Measurements from ENCODE around the gene CEP20.

The CEP20 gene

DNA sequence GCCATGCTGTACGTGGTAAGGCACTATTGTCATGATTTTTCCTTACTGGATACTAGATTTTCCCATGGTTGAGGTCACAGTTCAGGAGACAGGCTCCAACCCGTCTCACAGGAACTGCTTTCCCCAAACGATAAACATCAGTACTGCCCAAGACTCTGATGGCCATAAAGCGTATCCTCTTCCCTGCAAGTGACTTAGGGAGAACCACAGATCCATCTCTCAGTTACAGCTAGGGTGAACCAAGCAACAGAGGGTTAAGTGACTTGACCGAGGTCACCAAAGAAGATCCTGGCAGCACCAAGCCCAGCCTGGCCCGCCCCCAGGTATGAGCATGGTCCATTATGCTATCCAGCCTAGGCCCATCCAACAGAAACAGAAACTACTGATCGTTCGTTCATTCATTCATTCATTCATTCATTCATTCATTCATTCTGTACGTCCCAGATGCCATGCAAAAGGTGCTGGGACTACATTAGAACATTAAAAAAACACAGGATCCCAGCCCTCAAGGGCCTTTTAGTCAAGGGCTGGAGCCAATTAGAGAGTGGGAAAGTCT is 62.6 kb downstream of the CEP20 start:
- DNase-seq (ENCODE audit: low read depth), result no peak
- no peak overlapping the region for H3K4me3 ChIP-seq (ENCODE audit: low read depth, low read length)
- TF ChIP-seq CTCF (IDR thresholded peaks at IDR 0.05; ENCODE audit: insufficient read depth, low read depth, low read length, missing control alignments), result no peak

DNA sequence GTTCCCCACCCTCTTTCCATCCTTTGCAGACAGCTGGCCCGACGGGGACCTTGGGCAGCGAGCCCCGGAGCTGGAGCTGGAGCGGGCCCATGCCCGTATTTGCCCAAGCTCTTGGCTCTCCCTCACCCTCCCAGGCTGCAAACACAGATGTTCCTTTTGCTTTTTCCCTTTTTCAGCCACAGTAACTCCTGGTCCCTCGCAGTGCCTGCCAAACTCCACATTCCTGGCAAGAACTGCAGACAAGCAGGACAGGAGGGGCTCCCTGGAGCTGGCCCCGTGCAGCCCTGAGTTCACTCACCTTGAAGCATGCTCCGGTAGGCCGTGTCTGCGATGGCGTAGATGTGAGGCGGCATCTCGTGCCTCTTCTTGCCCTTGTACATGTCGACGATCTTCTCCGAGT is 65.4 kb downstream of the CEP20 start:
- TF ChIP-seq CTCF (IDR thresholded peaks at IDR 0.05; ENCODE audit: insufficient read depth, low read depth, low read length, missing control alignments), result no peak
- DNase-seq (ENCODE audit: low read depth), result no peak

GRCh38 chr16:15820837-15821236 is 67.6 kb downstream of the CEP20 start:
- no peak for TF ChIP-seq CTCF (IDR thresholded peaks at IDR 0.05; ENCODE audit: insufficient read depth, low read depth, low read length, missing control alignments)
- H3K4me3 ChIP-seq (ENCODE audit: low read depth, low read length), result no peak overlapping the region
- no peak for DNase-seq (ENCODE audit: low read depth)

More for the DNA sequence above, 65.4 kb downstream of the CEP20 start:
- no peak overlapping the region for H3K4me3 ChIP-seq (ENCODE audit: low read depth, low read length)

- no peak for DNase-seq (ENCODE audit: low read depth)
- TF ChIP-seq CTCF (IDR thresholded peaks at IDR 0.05; ENCODE audit: insufficient read depth, low read depth, low read length, missing control alignments), result no peak
- no peak overlapping the region for H3K4me3 ChIP-seq (ENCODE audit: low read depth, low read length)
Measured at GRCh38 chr16:15819046-15819445, 69.4 kb downstream of the CEP20 start.

DNA sequence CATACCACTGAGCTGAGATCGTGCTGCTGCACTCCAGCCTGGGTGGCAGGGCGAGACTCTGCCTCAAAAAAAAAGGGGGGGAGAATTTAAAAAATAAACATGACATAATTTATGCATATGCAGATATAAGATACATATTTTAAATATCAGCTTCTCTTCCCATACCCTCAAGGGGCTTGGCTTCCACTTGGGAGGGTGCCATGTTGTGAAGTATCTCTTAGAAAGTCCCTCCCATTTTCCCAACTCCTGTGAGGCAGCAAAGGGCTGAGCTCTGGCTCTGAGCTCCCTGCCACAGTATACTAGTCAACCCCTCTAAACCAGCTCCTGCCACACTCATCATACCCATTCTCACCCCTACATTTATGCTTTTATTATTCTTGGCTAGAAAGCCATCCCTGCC is 71.0 kb downstream of the CEP20 start:
- TF ChIP-seq CTCF (IDR thresholded peaks at IDR 0.05; ENCODE audit: insufficient read depth, low read depth, low read length, missing control alignments), result no peak
- DNase-seq (ENCODE audit: low read depth), result no peak
- no peak overlapping the region for H3K4me3 ChIP-seq (ENCODE audit: low read depth, low read length)

- H3K4me3 ChIP-seq (ENCODE audit: low read depth, low read length), result no peak overlapping the region
- no peak for TF ChIP-seq CTCF (IDR thresholded peaks at IDR 0.05; ENCODE audit: insufficient read depth, low read depth, low read length, missing control alignments)
- DNase-seq (ENCODE audit: low read depth), result no peak
Measured at GRCh38 chr16:15816228-15816627, 72.2 kb downstream of the CEP20 start.

Data from GM12865 (cell line).